H1 (cell line): ENCODE measurements around the gene ZC3H14. TPM values are rescaled to one million over a fixed set of nuclear protein-coding genes. Genes with fewer than 3 reads are reported as not detected.

Source experiments
- CTCF ChIA-PET: fragments of 300-600 bp; sonication (Branson Sonifier 250); formaldehyde crosslinking; loops from one replicate; lab custom pipeline; 2021; ENCODE audit not compliant: partially characterized antibody; lab: Charles Lee
- POLR2A ChIA-PET: fragments of 300-600 bp; sonication (Branson Sonifier 250); formaldehyde crosslinking; loops from one replicate; lab custom pipeline; 2021; ENCODE audit warnings: inconsistent platforms; ENCODE audit not compliant: partially characterized antibody; lab: Charles Lee
- DNase-seq, 2 experiments: peaks; one replicate each; pipeline versions ENCODE4 v3.0.0 to v3.0.0-alpha.2; 2010 to 2022; ENCODE audit warnings: low spot score in 2 of 2, low read depth in 1 of 2, mixed read lengths in 1 of 2
- FAIRE-seq: peaks from 2 replicates; lab custom pipeline; 2011; peaks lifted over from hg19 to GRCh38; lab: Jason Lieb, UNC
- H2AFZ ChIP-seq: 2 replicates; pipeline ENCODE4 v1.8.1; 2012; ENCODE audit warnings: low read length, inconsistent platforms
- H2AK5ac ChIP-seq: 2 replicates; pipeline ENCODE4 v1.6.1; 2013; ENCODE audit warnings: low read depth, low read length
- H2BK120ac ChIP-seq: replicated peaks from 2 replicates; pipeline ENCODE3; 2013; ENCODE audit warnings: low read depth, low read length, inconsistent platforms
- H2BK12ac ChIP-seq: 2 replicates; pipeline ENCODE4 v1.6.1; 2013; ENCODE audit warnings: low read depth, low read length
- H2BK15ac ChIP-seq: 2 replicates; pipeline ENCODE4 v1.6.1; 2013; ENCODE audit warnings: low read length
- H2BK20ac ChIP-seq: 2 replicates; pipeline ENCODE4 v1.6.1; 2013; ENCODE audit warnings: low read length
- H2BK5ac ChIP-seq: 2 replicates; pipeline ENCODE4 v1.6.1; 2013; ENCODE audit warnings: low read depth, low read length
- H3K14ac ChIP-seq: 2 replicates; pipeline ENCODE4 v1.6.1; 2013; ENCODE audit warnings: inconsistent platforms; ENCODE audit not compliant: insufficient read length
- H3K18ac ChIP-seq: 2 replicates; pipeline ENCODE4 v1.6.1; 2013; ENCODE audit warnings: low read length; ENCODE audit errors: extremely low read depth
- H3K23ac ChIP-seq: 2 replicates; pipeline ENCODE4 v1.6.1; 2013; ENCODE audit warnings: inconsistent platforms; ENCODE audit not compliant: insufficient read length
- H3K23me2 ChIP-seq: 2 replicates; pipeline ENCODE4 v1.6.1; 2013; ENCODE audit warnings: low read depth, low read length
- H3K27ac ChIP-seq: 2 replicates; pipeline ENCODE4 v1.6.1; 2011; ENCODE audit warnings: low read depth, low read length, inconsistent platforms
- H3K27me3 ChIP-seq, 4 experiments: replicated peaks in 1 of 4; 1 replicate in 1 of 4; 2 replicates in 3 of 4; pipeline versions ENCODE4 v1.6.1 to v1.8.1; 2011 to 2013; ENCODE audit warnings: low read length in 3 of 4, mild to moderate bottlenecking in 3 of 4, inconsistent platforms in 2 of 4, mixed read lengths in 2 of 4, moderate library complexity in 1 of 4; ENCODE audit not compliant: control insufficient read depth in 3 of 4, insufficient read depth in 3 of 4; ENCODE audit errors: extremely low read depth in 1 of 4
- H3K36me3 ChIP-seq, 4 experiments: 2 replicates each; pipeline versions ENCODE4 v1.6.1 to v1.8.1; 2011 to 2013; ENCODE audit warnings: mild to moderate bottlenecking in 4 of 4, low read length in 3 of 4, moderate library complexity in 2 of 4, control low read depth in 1 of 4, inconsistent platforms in 1 of 4; ENCODE audit not compliant: insufficient read depth in 4 of 4, control insufficient read depth in 2 of 4
- H3K4ac ChIP-seq: replicated peaks from 2 replicates; pipeline ENCODE3; 2013; ENCODE audit warnings: low read length, low read depth, mixed read lengths, inconsistent platforms; ENCODE audit not compliant: insufficient read length
- H3K4me1 ChIP-seq, 4 experiments: replicated peaks in 1 of 4; 1 replicate in 1 of 4; 2 replicates in 3 of 4; pipeline versions ENCODE4 v1.6.1 to v1.8.1; 2011 to 2013; ENCODE audit warnings: low read length in 3 of 4, inconsistent platforms in 2 of 4, mixed read lengths in 1 of 4; ENCODE audit not compliant: insufficient read depth in 4 of 4, control insufficient read depth in 3 of 4
- H3K4me2 ChIP-seq, 2 experiments: 2 replicates each; pipeline versions ENCODE4 v1.6.1 to v1.8.1; 2011 to 2013; ENCODE audit warnings: low read depth in 2 of 2, low read length in 2 of 2, control low read depth in 1 of 2, inconsistent platforms in 1 of 2, mild to moderate bottlenecking in 1 of 2; ENCODE audit not compliant: insufficient read depth in 1 of 2
- H3K4me3 ChIP-seq, 4 experiments: fragments of 200-600, 300-600 bp in 1 of 4; sonication (generic), shearing (Covaris generic), sonication (Bioruptor Twin) in 1 of 4; 2 replicates each; pipeline versions ENCODE4 v1.5.1 to v1.8.1; 2011 to 2016; ENCODE audit warnings: low read length in 4 of 4, low read depth in 3 of 4, control low read depth in 2 of 4, inconsistent platforms in 2 of 4, mild to moderate bottlenecking in 2 of 4, mixed read lengths in 1 of 4, moderate library complexity in 1 of 4; ENCODE audit not compliant: insufficient read depth in 2 of 4; ENCODE audit errors: extremely low read depth in 1 of 4
- H3K56ac ChIP-seq: replicated peaks from 2 replicates; pipeline ENCODE3; 2013; ENCODE audit warnings: low read depth, mild to moderate bottlenecking, mixed read lengths, low read length, inconsistent platforms; ENCODE audit not compliant: insufficient read length
- H3K79me1 ChIP-seq: 2 replicates; pipeline ENCODE4 v1.6.1; 2013; ENCODE audit warnings: low read depth, low read length, control low read depth
- H3K79me2 ChIP-seq, 2 experiments: 2 replicates each; pipeline versions ENCODE4 v1.6.1 to v1.8.1; 2012 to 2013; ENCODE audit warnings: low read length in 2 of 2, mild to moderate bottlenecking in 2 of 2, inconsistent platforms in 1 of 2; ENCODE audit not compliant: insufficient read depth in 2 of 2, control insufficient read depth in 1 of 2
- H3K9ac ChIP-seq, 4 experiments: replicated peaks in 1 of 4; 1 replicate in 1 of 4; 2 replicates in 3 of 4; pipeline versions ENCODE4 v1.6.1 to v1.8.1; 2011 to 2013; ENCODE audit warnings: low read depth in 3 of 4, low read length in 3 of 4, control low read depth in 2 of 4, mild to moderate bottlenecking in 2 of 4, moderate library complexity in 2 of 4, inconsistent platforms in 1 of 4; ENCODE audit errors: extremely low read depth in 1 of 4
- H3K9me3 ChIP-seq, 2 experiments: 2 replicates each; pipeline versions ENCODE4 v1.6.1 to v1.8.1; 2012 to 2013; ENCODE audit warnings: mild to moderate bottlenecking in 2 of 2, moderate library complexity in 2 of 2, control low read depth in 1 of 2, inconsistent platforms in 1 of 2, low read depth in 1 of 2, low read length in 1 of 2, mixed read lengths in 1 of 2; ENCODE audit not compliant: insufficient read depth in 2 of 2
- H4K20me1 ChIP-seq, 2 experiments: replicated peaks in 1 of 2; 2 replicates each; pipeline versions ENCODE3 to v1.8.1; 2011 to 2013; ENCODE audit warnings: inconsistent platforms in 2 of 2, low read length in 2 of 2, mild to moderate bottlenecking in 1 of 2; ENCODE audit not compliant: insufficient read depth in 2 of 2, control insufficient read depth in 1 of 2
- H4K5ac ChIP-seq: 2 replicates; pipeline ENCODE4 v1.6.1; 2013; ENCODE audit warnings: low read length, low read depth, mixed read lengths, inconsistent platforms; ENCODE audit not compliant: insufficient read length
- H4K8ac ChIP-seq: 2 replicates; pipeline ENCODE4 v1.8.0; 2013; ENCODE audit warnings: mild to moderate bottlenecking, moderate library complexity, low read length, inconsistent platforms; ENCODE audit not compliant: insufficient read depth; ENCODE audit errors: extremely low read depth
- H4K91ac ChIP-seq: replicated peaks from 2 replicates; pipeline ENCODE3; 2013; ENCODE audit warnings: low read length, mixed read lengths, inconsistent platforms; ENCODE audit not compliant: insufficient read length
- BACH1 ChIP-seq: IDR thresholded peaks from 2 replicates; pipeline ENCODE4 v1.6.1; 2012; ENCODE audit warnings: low read length, improper control_type of control experiment
- BRCA1 ChIP-seq: IDR thresholded peaks from 2 replicates; pipeline ENCODE4 v1.6.1; 2012; ENCODE audit warnings: low read depth, low read length, improper control_type of control experiment
- CHD1 ChIP-seq: IDR thresholded peaks from 2 replicates; pipeline ENCODE4 v1.6.1; 2012; ENCODE audit warnings: low read depth, low read length, improper control_type of control experiment
- EGR1 ChIP-seq: IDR thresholded peaks from 2 replicates; pipeline ENCODE4 v1.6.1; 2011; ENCODE audit warnings: low read depth, low read length, borderline replicate concordance
- GTF2F1 ChIP-seq: IDR thresholded peaks from 2 replicates; pipeline ENCODE4 v1.6.1; 2012; ENCODE audit warnings: low read depth, low read length, improper control_type of control experiment, borderline replicate concordance
- KDM1A ChIP-seq: fragments of 200-600, 300-600 bp; sonication (generic); IDR thresholded peaks from 2 replicates; pipeline ENCODE4 v1.7.1; 2016; ENCODE audit warnings: mild to moderate bottlenecking, low read length, borderline replicate concordance
- MAFK ChIP-seq: IDR thresholded peaks from 2 replicates; pipeline ENCODE4 v1.6.1; 2012; ENCODE audit warnings: low read depth, mild to moderate bottlenecking, improper control_type of control experiment, low read length
- POLR2A ChIP-seq, 2 experiments: IDR thresholded peaks; 1 replicate in 1 of 2; 2 replicates in 1 of 2; pipeline ENCODE4 v1.6.1; 2011; ENCODE audit warnings: low read depth in 2 of 2, low read length in 2 of 2, mild to moderate bottlenecking in 2 of 2; ENCODE audit errors: control extremely low read depth in 1 of 2
- POLR2AphosphoS5 ChIP-seq: IDR thresholded peaks from 2 replicates; pipeline ENCODE4 v1.6.1; 2011; ENCODE audit warnings: low read depth, low read length
- RNF2 ChIP-seq: fragments of 200-900, 300-1000 bp; sonication (generic); IDR thresholded peaks from 2 replicates; pipeline ENCODE4 v1.7.1; 2016; ENCODE audit warnings: borderline replicate concordance, low read depth, mild to moderate bottlenecking, antibody characterized with exemption, low read length; ENCODE audit not compliant: poor library complexity, severe bottlenecking; ENCODE audit errors: missing control alignments
- SAP30 ChIP-seq: fragments of 300-600 bp; sonication (generic); IDR thresholded peaks from 2 replicates; pipeline ENCODE4 v1.7.1; 2012; ENCODE audit warnings: low read length, moderate library complexity, mild to moderate bottlenecking, inconsistent platforms; ENCODE audit not compliant: insufficient read depth, insufficient replicate concordance
- SRF ChIP-seq: IDR thresholded peaks from 2 replicates; pipeline ENCODE4 v1.6.1; 2011; ENCODE audit warnings: mild to moderate bottlenecking, low read depth, low read length, moderate library complexity
- YY1 ChIP-seq: IDR thresholded peaks from 2 replicates; pipeline ENCODE4 v1.6.1; 2011; ENCODE audit warnings: low read depth, mild to moderate bottlenecking, low read length
- ZNF274 ChIP-seq: IDR thresholded peaks from 2 replicates; pipeline ENCODE4 v1.7.0; 2012; ENCODE audit warnings: low read length, borderline replicate concordance; ENCODE audit errors: extremely low read depth
- WGBS, 2 experiments: shearing (Covaris generic) in 1 of 2; methylation state at CpG; one replicate each; pipeline versions ENCODE4 v1.1.6 to v1.1.7; 2013 to 2015; ENCODE audit warnings: low lambda C conversion rate in 2 of 2, mixed read lengths in 2 of 2, inconsistent platforms in 1 of 2, low coverage in 1 of 2, missing lambda C conversion rate in 1 of 2; ENCODE audit not compliant: insufficient replicate concordance in 2 of 2, insufficient coverage in 1 of 2, insufficient read length in 1 of 2; ENCODE audit errors: extremely low coverage in 1 of 2, missing lambda C conversion rate in 1 of 2; 5-methylcytosine and 5-hydroxymethylcytosine counted together
- polyA plus RNA-seq, 7 experiments: library from polyadenylated mRNA; depleted of rRNA in 3 of 7; stranded (reverse) in 5 of 7; unstranded in 2 of 7; fragments of >200 nt in 5 of 7; fragments of 200-250 nt in 2 of 7; gene quantifications; 1 replicate in 5 of 7; 2 replicates in 1 of 7; 4 replicates in 1 of 7; pipeline versions ENCODE4 v1.2.1 to v1.2.3, GENCODE V29; 2011 to 2013; ENCODE audit warnings: missing spikeins in 2 of 7, mixed read lengths in 2 of 7
- total RNA-seq: library from RNA; stranded (reverse); fragmentation: NEBNext Ultra II Directional; extraction: Animal tissue kit (Norgen Biotek cat#: 25700); gene quantifications from 2 replicates; pipeline ENCODE4 v1.2.1, GENCODE V29; 2021
- TF ChIP-seq, protein P1 (sequence below): IDR thresholded peaks from 2 replicates; pipeline ENCODE4 v1.6.1; 2011; ENCODE audit warnings: low read depth, mild to moderate bottlenecking, low read length; ENCODE audit not compliant: insufficient read depth

ZC3H14 gene
- total and polyA plus RNA-seq, 2 of the 8 experiments (the other 6 are each of a cell fraction or from before 2014, with no cell fraction given): 86.0 to 99.1 TPM

DNA sequence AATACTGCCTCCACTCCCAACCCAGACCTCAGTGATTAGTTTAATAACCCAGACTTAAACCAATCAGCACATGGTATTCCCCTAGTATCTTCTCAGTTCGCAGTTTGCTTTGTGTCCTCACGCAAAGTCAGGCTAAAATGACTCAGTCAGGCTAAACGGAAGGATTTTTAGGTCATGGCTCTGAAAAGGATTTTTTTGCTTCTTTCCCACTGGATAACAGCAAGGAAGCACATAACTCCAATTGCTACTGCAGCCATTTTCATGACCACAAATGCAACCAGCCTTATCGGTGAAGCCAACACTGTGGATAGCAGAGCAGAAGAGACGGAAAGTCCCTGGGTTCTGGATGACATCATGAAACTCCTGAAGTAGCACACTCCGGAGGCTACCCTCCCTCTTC, 67.7 kb downstream of the ZC3H14 start:
- Histone ChIP-seq H3K4ac (no peak overlapping the region), H4K5ac (no peak overlapping the region), H2BK20ac (no peak overlapping the region), H3K79me2 (no peaks in the 10 kb centered on the region), H3K4me3 (no peak overlapping the region), H4K8ac (no peak overlapping the region), H3K27me3 (no peaks in the 10 kb centered on the region), H2BK120ac (no peak overlapping the region), H2BK15ac (no peak overlapping the region), H3K56ac (no peak overlapping the region), H4K20me1 (no peaks in the 10 kb centered on the region), H3K9ac (no peak overlapping the region), H2AFZ (no peak overlapping the region; the same call in 1 of the 2 replicates), H3K18ac (no peak overlapping the region), H3K36me3 (no peaks in the 10 kb centered on the region), H3K79me1 (no peaks in the 10 kb centered on the region), H3K27ac (no peak overlapping the region), H3K23me2 (no peaks in the 10 kb centered on the region), H3K4me1 (no peaks in the 10 kb centered on the region), H3K4me2 (no peak overlapping the region), H3K14ac (no peak overlapping the region), H2AK5ac (no peak overlapping the region), H3K23ac (no peak overlapping the region), H4K91ac (no peak overlapping the region), H2BK5ac (no peak overlapping the region), H2BK12ac (no peak overlapping the region), H3K9me3 (no peaks in the 10 kb centered on the region)
- 90% methylated on average over 6 of the region's 6 CpGs; no CpG with 5 or more reads in 1 of the 2 experiments for WGBS, 2 experiments
- POLR2A ChIA-PET: no interaction called here
- FAIRE-seq (peak; percentile 19), DNase-seq (no peak)
- CTCF ChIA-PET: no interaction called here
- TF ChIP-seq RNF2: no peak
- TF ChIP-seq BRCA1: no peak
- no peak for TF ChIP-seq SAP30
- TF ChIP-seq EGR1: no peak
- no peak for TF ChIP-seq GTF2F1
- no peak for TF ChIP-seq ZNF274
- no peak for TF ChIP-seq SRF
- TF ChIP-seq, protein P1, sequence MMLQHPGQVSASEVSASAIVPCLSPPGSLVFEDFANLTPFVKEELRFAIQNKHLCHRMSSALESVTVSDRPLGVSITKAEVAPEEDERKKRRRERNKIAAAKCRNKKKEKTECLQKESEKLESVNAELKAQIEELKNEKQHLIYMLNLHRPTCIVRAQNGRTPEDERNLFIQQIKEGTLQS: no peak
- no peak for TF ChIP-seq POLR2A (IDR thresholded peaks at IDR 0.05; ENCODE audit: control extremely low read depth in 1 of 2, low read depth in 2 of 2, low read length in 2 of 2)
- no peak for TF ChIP-seq MAFK
- no peak for TF ChIP-seq BACH1
- no peak for TF ChIP-seq CHD1
- no peak for TF ChIP-seq YY1
- no peak for TF ChIP-seq KDM1A
- no peak for TF ChIP-seq POLR2AphosphoS5
